ENCODE data around the gene KLHL5.

Gene KLHL5

GRCh38 chr4:39056023-39056422, 6.0 kb upstream of the KLHL5 start:
- DNase-seq (ENCODE audit: low read depth, low spot score): no peak
- TF ChIP-seq CTCF (IDR thresholded peaks at IDR 0.05; ENCODE audit: low read depth, low read length): no peak
- in situ Hi-C loops (cut with HindIII; ENCODE audit: low sequenced_read_pairs): no loop called here
- H3K4me3 ChIP-seq (ENCODE audit: low read depth, low read length): no peak overlapping the region

DNA sequence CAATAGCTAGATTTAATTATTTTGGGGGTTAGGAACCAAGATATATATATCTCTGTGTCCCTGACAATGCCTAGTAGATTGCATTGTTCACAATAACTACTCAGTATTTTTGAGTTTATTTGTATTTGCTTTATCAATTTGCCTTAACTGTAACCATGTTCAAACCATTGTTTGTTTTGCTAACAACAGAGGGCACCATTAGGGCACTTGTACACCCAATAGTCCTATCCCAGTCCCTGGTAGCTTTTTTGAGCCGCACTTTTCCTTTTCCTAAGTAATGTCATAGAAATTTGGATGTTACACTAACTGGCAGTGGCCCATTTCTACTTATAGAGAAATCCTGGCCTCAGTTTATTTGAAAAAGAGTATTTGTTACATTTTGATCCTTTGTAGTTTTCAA, 575 bp upstream of the KLHL5 start:
- TF ChIP-seq CTCF (IDR thresholded peaks at IDR 0.05; ENCODE audit: low read depth, low read length): no peak
- DNase-seq (ENCODE audit: low read depth, low spot score): no peak
- H3K4me3 ChIP-seq (ENCODE audit: low read depth, low read length): no peak overlapping the region
- in situ Hi-C loops (cut with HindIII; ENCODE audit: low sequenced_read_pairs): no loop called here

DNA sequence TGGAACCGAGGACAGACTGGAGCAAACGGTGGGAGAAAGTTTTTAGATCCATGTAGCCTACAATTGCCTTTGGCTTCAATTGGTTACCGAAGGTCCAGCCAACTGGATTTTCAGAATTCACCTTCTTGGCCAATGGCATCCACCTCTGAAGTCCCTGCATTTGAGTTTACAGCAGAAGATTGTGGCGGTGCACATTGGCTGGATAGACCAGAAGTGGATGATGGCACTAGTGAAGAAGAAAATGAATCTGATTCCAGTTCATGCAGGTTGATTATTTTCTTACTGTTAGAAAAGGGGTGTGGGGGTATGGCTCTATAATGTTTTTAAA, 702 bp downstream of the KLHL5 start:
- no peak overlapping the region for H3K4me3 ChIP-seq (ENCODE audit: low read depth, low read length)
- no peak for TF ChIP-seq CTCF (IDR thresholded peaks at IDR 0.05; ENCODE audit: low read depth, low read length)
- in situ Hi-C loops (cut with HindIII; ENCODE audit: low sequenced_read_pairs): no loop called here
- no peak for DNase-seq (ENCODE audit: low read depth, low spot score)

- no peak for TF ChIP-seq CTCF (IDR thresholded peaks at IDR 0.05; ENCODE audit: low read depth, low read length)
- in situ Hi-C loops (cut with HindIII; ENCODE audit: low sequenced_read_pairs): no loop called here
- no peak overlapping the region for H3K4me3 ChIP-seq (ENCODE audit: low read depth, low read length)
Measured at GRCh38 chr4:39063430-39063829, 1.4 kb downstream of the KLHL5 start.

DNA sequence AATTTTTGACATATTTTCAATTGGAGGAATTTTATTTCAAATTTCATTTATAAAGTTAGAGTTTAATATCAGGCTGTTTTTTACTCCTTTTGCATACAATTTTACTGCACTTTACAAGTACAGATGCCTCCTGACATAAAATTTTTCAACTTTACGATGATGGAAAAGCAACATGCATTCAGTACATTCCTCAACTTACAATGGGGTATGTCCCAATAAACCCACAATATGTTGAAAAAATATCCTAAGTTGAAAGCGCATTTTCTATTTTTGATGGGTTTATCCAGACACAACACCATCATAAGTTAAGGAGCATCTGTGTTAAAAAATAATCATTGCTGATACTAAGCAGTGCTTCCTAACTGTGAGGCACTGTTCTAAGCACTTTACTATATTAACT, 4.3 kb downstream of the KLHL5 start:
- DNase-seq (ENCODE audit: low read depth, low spot score): no peak
- no peak overlapping the region for H3K4me3 ChIP-seq (ENCODE audit: low read depth, low read length)
- TF ChIP-seq CTCF (IDR thresholded peaks at IDR 0.05; ENCODE audit: low read depth, low read length): no peak
- in situ Hi-C loops (cut with HindIII; ENCODE audit: low sequenced_read_pairs): no loop called here

More at GRCh38 chr4:39063430-39063829, 1.4 kb downstream of the KLHL5 start:
- DNase-seq (ENCODE audit: low read depth, low spot score): no peak

DNA sequence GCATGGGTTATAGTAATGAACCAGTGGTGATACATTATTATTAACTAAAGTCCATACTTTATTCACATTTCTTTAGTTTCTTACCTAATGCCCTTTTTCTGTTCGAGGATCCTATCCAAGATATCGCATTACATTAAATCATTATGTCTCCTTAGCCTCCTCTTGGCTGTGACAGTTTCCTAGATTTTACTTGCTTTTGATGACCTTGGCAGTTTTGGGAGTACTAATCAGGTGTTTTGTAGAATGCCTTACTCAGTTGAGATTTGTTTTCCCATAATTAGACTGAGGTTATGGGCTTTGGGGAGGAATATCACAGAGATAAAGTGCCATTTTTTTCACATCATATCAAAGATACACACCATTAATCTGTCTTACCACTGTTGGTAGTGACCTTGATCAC, 5.0 kb downstream of the KLHL5 start:
- TF ChIP-seq CTCF (IDR thresholded peaks at IDR 0.05; ENCODE audit: low read depth, low read length): no peak
- no peak for DNase-seq (ENCODE audit: low read depth, low spot score)
- no peak overlapping the region for H3K4me3 ChIP-seq (ENCODE audit: low read depth, low read length)
- in situ Hi-C loops (cut with HindIII; ENCODE audit: low sequenced_read_pairs): no loop called here

GRCh38 chr4:39067451-39067850, 5.4 kb downstream of the KLHL5 start:
- DNase-seq (ENCODE audit: low read depth, low spot score): no peak
- in situ Hi-C loops (cut with HindIII; ENCODE audit: low sequenced_read_pairs): no loop called here
- H3K4me3 ChIP-seq (ENCODE audit: low read depth, low read length): no peak overlapping the region
- no peak for TF ChIP-seq CTCF (IDR thresholded peaks at IDR 0.05; ENCODE audit: low read depth, low read length)

Data from astrocyte of the spinal cord (primary cell).